Measurements from ENCODE around the gene TNIP1. TPM values are rescaled to one million over a fixed set of nuclear protein-coding genes. Genes with fewer than 3 reads are reported as not detected.

The TNIP1 gene
- total RNA-seq, 2 experiments from 2014 or later = 388 to 401 TPM

DNA sequence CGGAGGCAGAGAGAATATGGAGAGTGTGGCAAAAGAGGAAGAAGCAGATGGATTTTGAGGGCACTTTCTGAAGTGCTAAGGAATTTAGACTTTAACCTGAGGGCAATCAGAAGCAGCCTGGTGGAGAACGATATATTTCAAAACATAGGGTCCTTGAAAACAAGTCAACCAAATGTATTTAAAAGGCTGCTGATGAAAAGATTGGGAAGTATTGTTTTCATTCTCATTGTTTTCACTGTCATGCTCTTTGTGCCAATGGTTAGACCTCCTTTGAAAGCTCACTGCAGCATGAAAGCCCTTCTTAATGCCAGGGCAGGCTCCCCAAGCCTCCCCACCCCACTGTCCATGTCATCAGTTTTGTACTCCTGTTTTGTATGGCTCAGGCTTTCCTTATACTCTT, 62.9 kb downstream of the TNIP1 start:
- no peak overlapping the region for H3K27ac Mint-ChIP-seq
- H3K4me1 Mint-ChIP-seq (ENCODE audit: low read depth) = peaks cover 20% of the 10 kb centered on the region
- no peaks in the 10 kb centered on the region for H3K9me3 Mint-ChIP-seq
- H3K27me3 Mint-ChIP-seq = no peaks in the 10 kb centered on the region
- intact Hi-C loops (cut with micrococcal nuclease) = no loop called here
- H3K4me3 Mint-ChIP-seq = no peak overlapping the region
- ChIA-PET POLR2A (no interaction called here), CTCF (interaction anchor here (0.9 kb wide), 1 partner anchor 97 kb away, joined by 4 read pairs; no protein-coding TSS in a partner anchor)
- no peak for DNase-seq
- H3K36me3 Mint-ChIP-seq = no peaks in the 10 kb centered on the region

DNA sequence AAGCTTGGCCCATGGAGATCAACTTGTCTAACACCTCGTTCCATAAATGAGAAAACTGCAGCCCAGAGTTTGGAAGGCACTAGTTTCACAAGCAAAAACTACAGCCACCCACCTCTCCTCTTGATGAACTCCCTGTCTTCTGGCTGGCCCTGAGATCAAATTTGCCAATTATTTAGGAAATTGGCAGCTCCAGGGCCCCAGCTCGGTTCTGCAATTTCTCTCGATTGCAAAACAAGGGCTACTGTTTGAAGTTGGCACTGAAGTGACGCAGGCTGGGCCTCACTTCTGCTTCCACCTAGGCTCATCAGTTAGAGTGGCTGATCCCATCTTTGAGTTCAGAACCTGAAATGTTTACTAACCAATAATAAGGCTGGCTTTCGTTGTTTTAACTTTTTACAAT, 64.1 kb downstream of the TNIP1 start:
- DNase-seq = no peak
- H3K4me3 Mint-ChIP-seq = no peak overlapping the region
- H3K36me3 Mint-ChIP-seq = no peaks in the 10 kb centered on the region
- no peak overlapping the region for H3K27ac Mint-ChIP-seq
- ChIA-PET CTCF (no interaction called here), POLR2A (no interaction called here)
- intact Hi-C loops (cut with micrococcal nuclease) = no loop called here
- H3K27me3 Mint-ChIP-seq = peaks cover under 1% of the 10 kb centered on the region
- peaks cover 10% of the 10 kb centered on the region for H3K4me1 Mint-ChIP-seq (ENCODE audit: low read depth)
- no peaks in the 10 kb centered on the region for H3K9me3 Mint-ChIP-seq

- Mint-ChIP-seq H3K9me3 (no peaks in the 10 kb centered on the region), H3K27me3 (peaks cover 1% of the 10 kb centered on the region), H3K27ac (no peak overlapping the region), H3K4me3 (no peak overlapping the region), H3K4me1 (ENCODE audit: low read depth) (peaks cover 5% of the 10 kb centered on the region), H3K36me3 (no peaks in the 10 kb centered on the region)
- ChIA-PET CTCF (no interaction called here), POLR2A (no interaction called here)
- no peak for DNase-seq
- intact Hi-C loops (cut with micrococcal nuclease) = no loop called here
Measured at GRCh38 chr5:151015974-151016587, 64.8 kb downstream of the TNIP1 start.

GRCh38 chr5:151014680-151015343, 66.0 kb downstream of the TNIP1 start:
- Mint-ChIP-seq H3K36me3 (no peaks in the 10 kb centered on the region), H3K27me3 (peaks cover 1% of the 10 kb centered on the region), H3K27ac (no peak overlapping the region), H3K4me1 (ENCODE audit: low read depth) (no peaks in the 10 kb centered on the region), H3K4me3 (no peak overlapping the region), H3K9me3 (no peaks in the 10 kb centered on the region)
- ChIA-PET POLR2A (no interaction called here), CTCF (interaction anchor here (1.1 to 1.5 kb wide), 3 partner anchors 78 to 213 kb away, joined by 3 read pairs; no protein-coding TSS in a partner anchor)
- no peak for DNase-seq
- intact Hi-C loops (cut with micrococcal nuclease) = no loop called here

DNA sequence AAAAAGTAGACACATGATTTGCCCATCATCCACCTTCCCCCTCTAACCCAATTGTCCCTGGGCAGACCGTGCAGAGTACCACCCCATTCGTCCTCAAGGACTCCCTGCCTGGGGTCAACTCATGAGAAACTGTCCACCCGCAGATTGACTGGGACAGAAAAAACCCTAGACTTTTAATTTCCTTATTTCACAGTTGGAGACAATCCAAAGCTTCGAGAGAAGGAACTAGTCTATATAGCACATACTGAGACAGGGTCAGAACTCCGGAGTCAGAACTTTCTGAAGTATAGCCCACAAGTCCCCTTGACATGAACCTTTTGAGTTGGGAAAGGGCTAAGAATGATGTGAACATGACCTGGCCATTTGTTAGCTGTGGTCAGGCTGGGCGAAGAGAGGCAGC, 68.0 kb downstream of the TNIP1 start:
- Mint-ChIP-seq H3K4me3 (no peak overlapping the region), H3K9me3 (no peaks in the 10 kb centered on the region), H3K36me3 (no peaks in the 10 kb centered on the region), H3K27ac (no peak overlapping the region), H3K4me1 (ENCODE audit: low read depth) (no peaks in the 10 kb centered on the region), H3K27me3 (peaks cover 1% of the 10 kb centered on the region)
- POLR2A ChIA-PET = no interaction called here
- CTCF ChIA-PET = interaction anchor here (2.5 kb wide), 1 partner anchor 103 kb away, joined by 7 read pairs; no protein-coding TSS in a partner anchor
- intact Hi-C loops (cut with micrococcal nuclease) = no loop called here
- DNase-seq = no peak

DNA sequence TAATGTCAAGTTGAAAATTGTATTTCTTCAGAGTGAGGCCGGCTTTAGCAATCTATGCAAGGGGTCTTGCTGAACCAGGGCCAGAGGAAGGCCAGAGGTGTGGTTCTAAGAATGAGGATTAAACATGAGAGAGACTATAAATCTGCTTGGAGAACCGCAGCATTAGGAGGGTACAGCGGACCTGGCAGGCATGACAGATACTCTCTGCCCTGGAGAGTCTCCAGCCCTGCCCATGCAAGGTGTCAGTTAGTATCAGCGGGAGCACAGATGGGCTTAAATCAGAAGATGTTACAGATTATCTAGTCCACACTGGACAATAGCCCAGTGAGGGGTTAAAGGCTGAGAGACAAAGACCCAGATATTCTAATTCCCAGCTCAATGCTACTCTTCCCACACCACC, 71.9 kb downstream of the TNIP1 start:
- no peak for DNase-seq
- POLR2A ChIA-PET = no interaction called here
- intact Hi-C loops (cut with micrococcal nuclease) = no loop called here
- Mint-ChIP-seq H3K36me3 (no peaks in the 10 kb centered on the region), H3K27me3 (peaks cover 1% of the 10 kb centered on the region), H3K4me1 (ENCODE audit: low read depth) (no peaks in the 10 kb centered on the region), H3K9me3 (no peaks in the 10 kb centered on the region), H3K27ac (no peak overlapping the region), H3K4me3 (no peak overlapping the region)
- CTCF ChIA-PET = no interaction called here

GRCh38 chr5:151008210-151008491, 72.7 kb downstream of the TNIP1 start:
- intact Hi-C loops (cut with micrococcal nuclease) = no loop called here
- H3K4me1 Mint-ChIP-seq (ENCODE audit: low read depth) = no peaks in the 10 kb centered on the region
- no peaks in the 10 kb centered on the region for H3K9me3 Mint-ChIP-seq

DNA sequence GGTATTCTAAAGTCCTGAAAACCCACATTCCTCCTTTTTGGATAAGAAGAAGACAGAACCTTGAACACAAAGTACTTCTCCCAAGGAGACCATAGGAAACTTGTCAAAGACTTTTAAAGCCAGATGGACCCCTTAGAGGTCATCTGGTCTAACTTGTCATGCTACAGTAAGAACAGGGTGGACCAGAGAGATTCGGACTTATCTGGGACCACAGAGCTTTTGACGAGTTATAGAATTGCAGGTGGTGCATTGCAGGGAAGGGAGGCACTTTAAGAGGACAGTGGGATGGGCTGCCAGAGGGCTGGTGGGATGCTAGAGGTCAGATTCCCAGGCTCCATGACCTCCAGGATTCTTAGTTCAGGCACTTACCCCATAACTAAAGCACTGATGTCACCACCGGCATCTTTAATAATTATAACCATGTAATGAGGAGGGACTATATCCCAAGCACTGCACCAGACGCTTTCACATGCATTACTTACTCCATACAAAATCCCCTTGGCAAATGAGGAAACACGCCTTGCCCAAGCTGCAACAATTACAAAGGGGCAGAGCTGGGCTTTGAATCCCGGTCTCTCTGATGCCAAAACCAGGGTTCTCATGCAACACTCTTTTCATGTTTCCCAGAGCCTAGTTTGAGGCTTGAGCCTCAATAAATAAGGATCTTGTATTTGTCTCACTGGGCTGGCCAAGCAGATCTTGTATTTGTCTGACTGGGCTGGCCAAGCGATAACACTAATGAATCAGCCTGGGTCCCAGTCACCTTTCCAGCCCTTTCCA, 73.2 kb downstream of the TNIP1 start:
- Mint-ChIP-seq H3K27me3 (peaks cover 1% of the 10 kb centered on the region), H3K4me1 (ENCODE audit: low read depth) (no peaks in the 10 kb centered on the region), H3K27ac (no peak overlapping the region), H3K4me3 (no peak overlapping the region), H3K9me3 (no peaks in the 10 kb centered on the region), H3K36me3 (no peaks in the 10 kb centered on the region)
- ChIA-PET CTCF (no interaction called here), POLR2A (no interaction called here)
- intact Hi-C loops (cut with micrococcal nuclease) = no loop called here
- DNase-seq = no peak

More at GRCh38 chr5:151008210-151008491, 72.7 kb downstream of the TNIP1 start:
- Mint-ChIP-seq H3K4me3 (no peak overlapping the region), H3K27ac (no peak overlapping the region), H3K36me3 (no peaks in the 10 kb centered on the region), H3K27me3 (peaks cover 1% of the 10 kb centered on the region)
- no peak for DNase-seq
- POLR2A ChIA-PET = no interaction called here
- CTCF ChIA-PET = no interaction called here

DNA sequence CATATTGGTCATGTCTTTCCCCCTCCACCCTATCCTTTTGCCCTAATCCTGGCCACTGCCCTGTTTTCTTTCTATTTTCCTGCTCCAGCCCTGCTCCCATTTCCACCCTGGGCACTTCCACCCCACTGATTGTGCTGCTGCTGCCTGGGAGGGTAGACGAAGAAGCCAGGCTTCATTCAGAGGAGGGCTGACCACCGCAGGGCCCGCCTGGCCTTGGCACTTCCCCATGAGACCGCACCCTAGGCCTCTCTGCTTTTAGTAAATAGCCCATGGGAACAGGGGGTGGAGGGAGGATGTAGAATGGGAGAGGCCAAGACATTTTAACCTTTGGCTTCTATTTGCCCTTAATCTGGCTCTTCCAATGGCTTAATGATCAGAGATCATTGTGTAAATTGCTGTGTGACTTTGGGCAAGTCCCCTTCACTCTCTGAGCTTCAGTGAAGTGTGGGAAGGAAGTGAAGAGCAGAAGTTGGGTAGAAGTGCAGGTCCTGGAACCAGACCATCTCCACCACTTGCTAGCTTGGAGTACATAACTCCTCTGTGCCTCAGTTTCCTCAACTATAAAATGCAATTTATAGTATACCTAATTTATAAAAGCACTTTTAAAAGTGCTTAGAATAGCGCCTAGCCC, 74.0 kb downstream of the TNIP1 start:
- POLR2A ChIA-PET = no interaction called here
- H3K9me3 Mint-ChIP-seq = no peaks in the 10 kb centered on the region

GRCh38 chr5:151005950-151006576, 74.8 kb downstream of the TNIP1 start:
- CTCF ChIA-PET = no interaction called here
- no peak overlapping the region for H3K4me3 Mint-ChIP-seq

More for the DNA sequence above, 74.0 kb downstream of the TNIP1 start:
- H3K27ac Mint-ChIP-seq = no peak overlapping the region
- H3K27me3 Mint-ChIP-seq = peaks cover 1% of the 10 kb centered on the region
- no peak overlapping the region for H3K4me3 Mint-ChIP-seq
- DNase-seq = no peak
- intact Hi-C loops (cut with micrococcal nuclease) = no loop called here
- CTCF ChIA-PET = no interaction called here
- H3K4me1 Mint-ChIP-seq (ENCODE audit: low read depth) = no peaks in the 10 kb centered on the region
- no peaks in the 10 kb centered on the region for H3K36me3 Mint-ChIP-seq

GRCh38 chr5:151005187-151005949, 75.5 kb downstream of the TNIP1 start:
- no peaks in the 10 kb centered on the region for H3K4me1 Mint-ChIP-seq (ENCODE audit: low read depth)
- no peak overlapping the region for H3K27ac Mint-ChIP-seq
- no peaks in the 10 kb centered on the region for H3K9me3 Mint-ChIP-seq
- H3K36me3 Mint-ChIP-seq = no peaks in the 10 kb centered on the region
- POLR2A ChIA-PET = interaction anchor here (0.6 kb wide), 1 partner anchor 939 kb away, joined by 3 read pairs; no protein-coding TSS in a partner anchor
- intact Hi-C loops (cut with micrococcal nuclease) = no loop called here
- CTCF ChIA-PET = no interaction called here
- H3K4me3 Mint-ChIP-seq = no peak overlapping the region
- no peak for DNase-seq
- H3K27me3 Mint-ChIP-seq = no peaks in the 10 kb centered on the region

More at GRCh38 chr5:151005950-151006576, 74.8 kb downstream of the TNIP1 start:
- Mint-ChIP-seq H3K27me3 (no peaks in the 10 kb centered on the region), H3K36me3 (no peaks in the 10 kb centered on the region), H3K27ac (no peak overlapping the region), H3K9me3 (no peaks in the 10 kb centered on the region), H3K4me1 (ENCODE audit: low read depth) (no peaks in the 10 kb centered on the region)
- POLR2A ChIA-PET = no interaction called here
- intact Hi-C loops (cut with micrococcal nuclease) = no loop called here
- no peak for DNase-seq

Measured in activated CD4-positive, alpha-beta memory T cell treated with anti-CD3 and anti-CD28 coated beads for 36 hours (primary cell).